Activated CD4-positive, alpha-beta T cell treated with anti-CD3 and anti-CD28 coated beads, Interleukin-2, amount 10 ng/mL, durations not matched to agents 24 days and 14 days (primary cell): Measurements from ENCODE around the gene TUBB1. TPM values are rescaled to one million over a fixed set of nuclear protein-coding genes. Genes with fewer than 3 reads are reported as not detected.

Source experiments
- DNase-seq: peaks from one replicate; pipeline ENCODE4 v3.0.0; 2022
- H3K27ac Mint-ChIP-seq: one replicate; pipeline ENCODE4 v1.8.0; 2022; ENCODE audit warnings: mild to moderate bottlenecking, mixed read lengths
- H3K27me3 Mint-ChIP-seq: one replicate; pipeline ENCODE4 v1.8.0; 2022; ENCODE audit warnings: mixed read lengths
- H3K36me3 Mint-ChIP-seq: one replicate; pipeline ENCODE4 v1.8.0; 2022; ENCODE audit warnings: low read depth, mild to moderate bottlenecking, mixed read lengths
- H3K4me1 Mint-ChIP-seq: one replicate; pipeline ENCODE4 v1.8.0; 2021; ENCODE audit warnings: mixed read lengths
- H3K4me3 Mint-ChIP-seq: one replicate; pipeline ENCODE4 v1.8.0; 2022; ENCODE audit warnings: mild to moderate bottlenecking, moderate library complexity, mixed read lengths
- H3K9me3 Mint-ChIP-seq: one replicate; pipeline ENCODE4 v1.8.0; 2021; ENCODE audit warnings: mixed read lengths
- intact Hi-C: fragments of 100-400 bp; cut with micrococcal nuclease; formaldehyde crosslinking; loops from one replicate; pipeline ENCODE4 v1.15.1; 2023
- total RNA-seq: library from RNA; stranded (reverse); gene quantifications from 2 replicates; pipeline ENCODE4 v1.2.3, GENCODE V29; 2022

The TUBB1 gene
- total RNA-seq, result not detected in 2 replicates

- Mint-ChIP-seq H3K27ac (no peak within 1 kb of the TSS), H3K9me3 (no peaks in the 10 kb centered on the region), H3K4me1 (peaks cover 20% of the 10 kb centered on the region), H3K4me3 (no peak within 1 kb of the TSS), H3K36me3 (peaks cover 17% of the 10 kb centered on the region), H3K27me3 (no peaks in the 10 kb centered on the region)
- DNase-seq, result no peak
- intact Hi-C loops, result no loop called here
Observed at GRCh38 chr20:59019217-59019616, at the start of gene TUBB1. Gene TUBB1 (plus strand): TSS chr20:59019429. CDS start chr20:59019523, 94 bp downstream.

GRCh38 chr20:58969439-58969838 lies 49.8 kb upstream of the TUBB1 start:
- Mint-ChIP-seq H3K27me3 (peaks cover 25% of the 10 kb centered on the region), H3K9me3 (peaks cover 4% of the 10 kb centered on the region), H3K4me1 (no peaks in the 10 kb centered on the region), H3K4me3 (no peak overlapping the region), H3K36me3 (no peaks in the 10 kb centered on the region), H3K27ac (no peak overlapping the region)
- intact Hi-C loops, result no loop called here
- DNase-seq, result no peak

- no peak overlapping the region for H3K27ac Mint-ChIP-seq
- H3K4me3 Mint-ChIP-seq, result no peak overlapping the region
- H3K4me1 Mint-ChIP-seq, result no peaks in the 10 kb centered on the region
- no peak for DNase-seq
- intact Hi-C loops, result no loop called here
- peaks cover 21% of the 10 kb centered on the region for H3K27me3 Mint-ChIP-seq
- no peaks in the 10 kb centered on the region for H3K36me3 Mint-ChIP-seq
- H3K9me3 Mint-ChIP-seq, result peaks cover 4% of the 10 kb centered on the region
Observed at GRCh38 chr20:58970146-58970545, 49.1 kb upstream of the TUBB1 start.

GRCh38 chr20:58971429-58971828 lies 47.8 kb upstream of the TUBB1 start:
- DNase-seq, result no peak
- intact Hi-C loops, result no loop called here
- H3K36me3 Mint-ChIP-seq, result no peaks in the 10 kb centered on the region
- peaks cover 21% of the 10 kb centered on the region for H3K27me3 Mint-ChIP-seq
- no peak overlapping the region for H3K4me3 Mint-ChIP-seq
- H3K4me1 Mint-ChIP-seq, result no peaks in the 10 kb centered on the region
- H3K9me3 Mint-ChIP-seq, result peaks cover 4% of the 10 kb centered on the region
- no peak overlapping the region for H3K27ac Mint-ChIP-seq

- Mint-ChIP-seq H3K36me3 (no peaks in the 10 kb centered on the region), H3K4me1 (no peaks in the 10 kb centered on the region), H3K9me3 (peaks cover 4% of the 10 kb centered on the region), H3K27me3 (peaks cover 21% of the 10 kb centered on the region), H3K27ac (no peak overlapping the region), H3K4me3 (no peak overlapping the region)
- DNase-seq, result no peak
- intact Hi-C loops, result no loop called here
Observed at GRCh38 chr20:58973179-58973578, 46.0 kb upstream of the TUBB1 start.

GRCh38 chr20:58973866-58974265 lies 45.4 kb upstream of the TUBB1 start:
- no peak for DNase-seq
- intact Hi-C loops, result no loop called here
- Mint-ChIP-seq H3K27me3 (peaks cover 25% of the 10 kb centered on the region), H3K27ac (no peak overlapping the region), H3K4me1 (no peaks in the 10 kb centered on the region), H3K4me3 (no peak overlapping the region), H3K9me3 (peaks cover 4% of the 10 kb centered on the region), H3K36me3 (no peaks in the 10 kb centered on the region)

- H3K27ac Mint-ChIP-seq, result no peak overlapping the region
- H3K9me3 Mint-ChIP-seq, result no peaks in the 10 kb centered on the region
- no peaks in the 10 kb centered on the region for H3K4me1 Mint-ChIP-seq
- intact Hi-C loops, result no loop called here
- H3K36me3 Mint-ChIP-seq, result no peaks in the 10 kb centered on the region
- H3K27me3 Mint-ChIP-seq, result peaks cover 19% of the 10 kb centered on the region
- H3K4me3 Mint-ChIP-seq, result no peak overlapping the region
- no peak for DNase-seq
Observed at GRCh38 chr20:58975353-58975752, 43.9 kb upstream of the TUBB1 start.

- Mint-ChIP-seq H3K36me3 (no peaks in the 10 kb centered on the region), H3K4me3 (no peak overlapping the region), H3K27me3 (peaks cover 18% of the 10 kb centered on the region), H3K4me1 (no peaks in the 10 kb centered on the region), H3K9me3 (no peaks in the 10 kb centered on the region), H3K27ac (no peak overlapping the region)
- intact Hi-C loops, result no loop called here
- DNase-seq, result no peak
Observed at GRCh38 chr20:58976061-58976730, 43.0 kb upstream of the TUBB1 start.

- H3K4me1 Mint-ChIP-seq, result peaks cover 11% of the 10 kb centered on the region
- intact Hi-C loops, result no loop called here
- no peaks in the 10 kb centered on the region for H3K9me3 Mint-ChIP-seq
- no peak for DNase-seq
- H3K4me3 Mint-ChIP-seq, result no peak overlapping the region
- peaks cover 11% of the 10 kb centered on the region for H3K27me3 Mint-ChIP-seq
- peaks cover 8% of the 10 kb centered on the region for H3K36me3 Mint-ChIP-seq
- H3K27ac Mint-ChIP-seq, result no peak overlapping the region
Observed at GRCh38 chr20:58978351-58979190, 40.7 kb upstream of the TUBB1 start.

- Mint-ChIP-seq H3K4me1 (peaks cover 27% of the 10 kb centered on the region), H3K27ac (peak within 1 kb of the TSS; percentile 91), H3K9me3 (no peaks in the 10 kb centered on the region), H3K4me3 (peak within 1 kb of the TSS; percentile 94), H3K36me3 (peaks cover 22% of the 10 kb centered on the region), H3K27me3 (peaks cover 9% of the 10 kb centered on the region)
- DNase-seq, result peak; percentile 97
- intact Hi-C loops, result loop anchor here (1.0 to 2.0 kb wide), 5 partner anchors 26 to 331 kb away; partner anchors contain the start of genes ATP5F1E and CTSZ
Observed at GRCh38 chr20:58980711-58981627, 38.3 kb upstream of the TUBB1 start, which contains the start of gene NELFCD. Gene NELFCD (plus strand): TSS chr20:58981256. CDS start chr20:58981310, 54 bp downstream.

- peaks cover 9% of the 10 kb centered on the region for H3K27me3 Mint-ChIP-seq
- peaks cover 26% of the 10 kb centered on the region for H3K36me3 Mint-ChIP-seq
- intact Hi-C loops, result loop anchor here (1.0 to 2.0 kb wide), 5 partner anchors 25 to 331 kb away; partner anchors contain the start of genes ATP5F1E and CTSZ
- H3K4me1 Mint-ChIP-seq, result peaks cover 32% of the 10 kb centered on the region
- no peaks in the 10 kb centered on the region for H3K9me3 Mint-ChIP-seq
- peak overlapping the region; percentile 94 for H3K4me3 Mint-ChIP-seq
- peak overlapping the region; percentile 91 for H3K27ac Mint-ChIP-seq
- DNase-seq, result peak; percentile 71
Observed at GRCh38 chr20:58981628-58982364, 37.4 kb upstream of the TUBB1 start.

GRCh38 chr20:58982406-58983114 lies 36.7 kb upstream of the TUBB1 start:
- H3K27me3 Mint-ChIP-seq, result peaks cover 9% of the 10 kb centered on the region
- DNase-seq, result no peak
- peak overlapping the region; percentile 94 for H3K4me3 Mint-ChIP-seq
- H3K27ac Mint-ChIP-seq, result peak overlapping the region; percentile 91
- intact Hi-C loops, result no loop called here
- peaks cover 33% of the 10 kb centered on the region for H3K4me1 Mint-ChIP-seq
- H3K9me3 Mint-ChIP-seq, result no peaks in the 10 kb centered on the region
- peaks cover 33% of the 10 kb centered on the region for H3K36me3 Mint-ChIP-seq
